T-helper 17 cell (primary cell): ENCODE results near the gene TGFB1I1. TPM values are rescaled to one million over a fixed set of nuclear protein-coding genes. Genes with fewer than 3 reads are reported as not detected.

Experiments
- ATAC-seq: fragments of 150-1000 bp; cut with Tn5 transposase; 2 replicates; pipeline ENCODE4 v1.10.0; 2021; ENCODE audit warnings: mild to moderate bottlenecking, moderate library complexity
- DNase-seq, 3 donors: peaks; one replicate each; pipeline versions ENCODE4 v3.0.0 to v3.0.0-alpha.2; 2020 to 2021
- H3K9me3 ChIP-seq: one replicate; pipeline ENCODE4 v1.7.0; 2013; ENCODE audit warnings: low read length, mild to moderate bottlenecking; ENCODE audit not compliant: control insufficient read depth, poor library complexity, severe bottlenecking
- H3K27ac Mint-ChIP-seq: one replicate; pipeline ENCODE4 v1.8.0; 2022; ENCODE audit warnings: mild to moderate bottlenecking, moderate library complexity, mixed read lengths
- H3K27me3 Mint-ChIP-seq: one replicate; pipeline ENCODE4 v1.8.0; 2022; ENCODE audit warnings: mixed read lengths
- H3K36me3 Mint-ChIP-seq: one replicate; pipeline ENCODE4 v1.8.0; 2022; ENCODE audit warnings: low read depth, mixed read lengths
- H3K4me1 Mint-ChIP-seq: one replicate; pipeline ENCODE4 v1.8.0; 2022; ENCODE audit warnings: mild to moderate bottlenecking, mixed read lengths
- H3K4me3 Mint-ChIP-seq: one replicate; pipeline ENCODE4 v1.8.0; 2022; ENCODE audit warnings: mild to moderate bottlenecking, moderate library complexity, mixed read lengths
- total RNA-seq, 4 donors: library from RNA in 2 of 4; stranded (reverse) in 2 of 4; gene quantifications; one replicate each; pipeline ENCODE4 v1.2.3 and lab custom pipeline; 2022 to 2026

The TGFB1I1 gene
- 1 to 10 TPM in 1 of 2 donors, under 1 TPM in 1; 0.35 to 5.6 TPM for total RNA-seq
- 0.60 to 1.4 reads per million in 2 donors for total RNA-seq (lab: John Stamatoyannopoulos, UW)

DNA sequence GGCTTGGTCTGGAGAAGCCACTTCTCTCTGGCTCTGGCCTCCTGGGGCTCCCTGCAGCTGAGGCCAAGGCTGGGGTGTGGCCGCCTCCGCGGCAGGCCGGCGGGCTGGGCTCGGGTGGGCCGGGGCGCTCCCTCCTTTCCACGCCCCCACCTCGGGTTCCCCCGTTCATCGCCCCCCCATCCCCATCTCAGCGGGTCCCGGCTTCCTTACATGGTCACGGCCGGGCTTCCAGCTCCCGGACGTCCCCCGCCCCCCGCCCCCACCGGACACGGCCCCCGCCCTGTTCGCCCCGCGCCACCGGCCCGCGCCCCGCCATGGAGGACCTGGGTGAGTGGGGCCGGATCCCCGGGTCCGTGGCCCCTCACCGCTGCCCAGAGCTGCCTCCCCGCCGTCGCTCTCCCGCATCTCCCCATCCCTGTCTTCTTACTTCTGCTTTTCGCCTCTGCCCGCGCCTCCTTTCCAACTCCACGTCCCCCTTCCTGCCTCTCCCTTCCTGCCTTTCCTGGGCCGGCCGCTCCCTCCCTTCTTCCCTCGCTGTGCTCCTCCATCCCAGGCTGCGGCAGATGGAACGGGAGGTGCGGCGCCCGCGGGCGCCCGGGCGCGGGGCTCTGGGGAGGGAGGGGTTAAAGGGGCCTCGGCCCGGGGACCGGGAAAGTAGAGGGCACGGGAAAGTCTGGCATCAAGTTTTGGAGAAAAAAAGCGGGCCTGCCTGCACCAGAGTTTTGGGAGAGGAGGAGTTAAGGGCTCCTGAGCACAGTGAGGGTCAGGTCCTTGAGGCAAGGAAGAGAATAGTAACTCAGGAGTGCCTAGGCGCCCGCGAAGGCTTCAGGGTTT lies at the start of gene TGFB1I1:
TGFB1I1 (plus strand) TSS at position 278 of the 834 bp plus-strand sequence; CDS start at position 315, 37 bp downstream.
- DNase-seq = no peak
- Mint-ChIP-seq H3K36me3 (no peaks in the 10 kb centered on the region), H3K27me3 (peaks cover 10% of the 10 kb centered on the region), H3K4me1 (peaks cover 13% of the 10 kb centered on the region), H3K27ac (peak within 1 kb of the TSS; percentile 49), H3K4me3 (peak within 1 kb of the TSS; percentile 83)
- no peak for ATAC-seq
- no peaks in the 10 kb centered on the region for H3K9me3 ChIP-seq

DNA sequence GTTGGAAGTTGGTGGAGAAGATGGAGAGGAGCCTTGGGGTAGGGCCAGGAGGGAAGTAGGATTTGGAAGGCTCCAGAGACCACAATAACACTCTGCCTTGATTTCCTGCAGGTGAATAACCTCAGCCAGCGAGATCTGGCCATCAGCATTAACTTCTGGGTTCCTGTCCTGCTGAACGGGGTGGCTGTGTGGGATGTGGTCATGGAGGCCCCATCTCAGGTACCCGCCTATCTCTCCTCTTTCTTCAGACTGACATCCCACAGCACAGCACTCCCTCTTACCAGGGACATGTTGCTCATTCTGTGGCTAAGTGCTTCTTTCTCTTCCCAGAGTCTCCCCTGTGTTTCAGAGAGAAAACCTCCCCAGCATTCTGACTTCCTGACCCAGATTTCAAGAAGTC lies 48.7 kb upstream of the TGFB1I1 start:
- Mint-ChIP-seq H3K4me1 (peaks cover 6% of the 10 kb centered on the region), H3K36me3 (no peaks in the 10 kb centered on the region), H3K27me3 (peaks cover 28% of the 10 kb centered on the region), H3K27ac (no peak overlapping the region), H3K4me3 (no peak overlapping the region)
- DNase-seq (no peak), ATAC-seq (no peak)
- H3K9me3 ChIP-seq = no peaks in the 10 kb centered on the region

DNA sequence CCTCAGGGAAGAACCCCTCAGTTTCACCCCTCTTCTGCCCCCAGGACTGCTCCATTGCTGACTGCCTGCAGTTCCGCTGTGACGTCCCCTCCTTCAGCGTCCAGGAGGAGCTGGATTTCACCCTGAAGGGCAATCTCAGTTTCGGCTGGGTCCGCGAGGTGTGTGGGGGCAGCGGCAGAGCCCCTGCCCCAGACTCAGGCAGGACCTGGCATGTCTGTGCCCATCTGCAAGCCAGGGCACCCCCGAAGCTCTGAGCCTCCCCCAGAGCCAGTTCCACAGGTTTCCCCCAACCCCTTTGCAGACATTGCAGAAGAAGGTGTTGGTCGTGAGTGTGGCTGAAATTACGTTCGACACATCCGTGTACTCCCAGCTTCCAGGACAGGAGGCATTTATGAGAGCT lies 48.2 kb upstream of the TGFB1I1 start:
- no peak overlapping the region for H3K4me3 Mint-ChIP-seq
- ATAC-seq (no peak), DNase-seq (no peak)
- no peaks in the 10 kb centered on the region for H3K36me3 Mint-ChIP-seq
- peaks cover 28% of the 10 kb centered on the region for H3K27me3 Mint-ChIP-seq
- no peaks in the 10 kb centered on the region for H3K9me3 ChIP-seq
- no peak overlapping the region for H3K27ac Mint-ChIP-seq
- peaks cover 6% of the 10 kb centered on the region for H3K4me1 Mint-ChIP-seq

DNA sequence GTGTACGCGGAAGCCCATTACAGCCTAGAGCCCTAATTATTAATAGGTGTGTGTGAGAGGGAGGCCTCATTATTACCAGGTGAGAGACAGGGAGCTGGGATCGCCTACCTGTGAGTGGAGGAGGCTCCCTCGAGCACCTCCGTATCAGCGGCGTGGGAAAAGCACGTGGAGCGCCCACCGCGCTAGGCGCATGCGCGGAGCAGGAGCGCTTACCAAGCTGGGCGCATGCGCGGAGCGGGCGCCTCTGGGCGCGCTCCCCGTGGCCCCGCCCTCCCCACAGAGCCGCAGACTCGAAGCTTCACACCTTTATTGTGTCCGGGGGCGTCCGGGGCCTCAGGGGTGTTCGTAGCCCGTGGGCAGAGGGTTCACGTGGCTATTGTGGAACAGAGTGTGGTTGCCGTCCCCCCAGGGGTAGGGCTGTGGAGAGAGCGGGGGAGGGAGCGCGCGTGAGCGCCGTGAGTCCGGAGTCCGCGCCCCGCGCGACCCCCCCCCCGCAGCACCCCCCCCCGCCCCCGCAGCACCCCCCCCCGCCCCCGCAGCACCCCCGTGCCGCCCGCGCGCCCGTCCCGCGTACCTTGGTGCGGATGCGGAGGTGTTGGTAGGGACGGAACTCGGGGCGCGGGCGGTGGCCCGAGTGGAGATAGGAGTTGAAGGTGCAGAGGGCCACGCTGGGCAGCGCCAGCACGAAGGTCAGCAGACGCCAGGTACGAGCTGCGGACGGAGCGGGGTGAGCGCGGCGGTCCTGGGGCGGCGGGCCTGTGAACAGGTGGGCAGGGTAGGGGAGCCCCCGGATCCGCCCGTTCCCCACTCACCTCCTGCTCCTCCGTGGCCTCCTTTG lies 44.3 kb upstream of the TGFB1I1 start:
- ATAC-seq (peak; percentile 59), DNase-seq (peak; percentile 47 to 51 (median 51))
- Mint-ChIP-seq H3K4me1 (peaks cover 6% of the 10 kb centered on the region), H3K27ac (no peak overlapping the region), H3K4me3 (peak overlapping the region; percentile 53), H3K27me3 (peaks cover 22% of the 10 kb centered on the region), H3K36me3 (no peaks in the 10 kb centered on the region)
- no peaks in the 10 kb centered on the region for H3K9me3 ChIP-seq

DNA sequence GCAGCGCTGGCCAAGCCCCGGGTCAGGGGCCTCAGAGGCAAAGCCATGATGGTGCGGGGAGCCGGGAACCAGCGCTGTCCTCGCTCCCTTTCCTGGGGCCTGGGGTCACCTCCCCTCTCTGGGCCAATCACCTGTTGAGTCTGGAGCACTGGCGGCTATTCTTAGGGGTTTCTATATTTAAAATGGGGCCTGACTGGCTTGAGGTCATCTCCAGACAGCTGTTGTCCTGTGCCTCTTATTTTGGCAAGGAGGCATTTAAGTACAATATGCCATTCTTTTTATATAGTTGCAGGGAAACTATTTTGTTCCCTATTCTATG lies 43.7 kb upstream of the TGFB1I1 start, which contains the start of gene COX6A2:
COX6A2 (minus strand) TSS at position 82 of the 319 bp plus-strand sequence; CDS start at position 47, 35 bp downstream.
- Mint-ChIP-seq H3K27ac (no peak within 1 kb of the TSS), H3K4me3 (peak within 1 kb of the TSS; percentile 53), H3K36me3 (no peaks in the 10 kb centered on the region), H3K4me1 (peaks cover 6% of the 10 kb centered on the region), H3K27me3 (peaks cover 21% of the 10 kb centered on the region)
- H3K9me3 ChIP-seq = no peaks in the 10 kb centered on the region
- no peak for DNase-seq
- ATAC-seq = no peak

DNA sequence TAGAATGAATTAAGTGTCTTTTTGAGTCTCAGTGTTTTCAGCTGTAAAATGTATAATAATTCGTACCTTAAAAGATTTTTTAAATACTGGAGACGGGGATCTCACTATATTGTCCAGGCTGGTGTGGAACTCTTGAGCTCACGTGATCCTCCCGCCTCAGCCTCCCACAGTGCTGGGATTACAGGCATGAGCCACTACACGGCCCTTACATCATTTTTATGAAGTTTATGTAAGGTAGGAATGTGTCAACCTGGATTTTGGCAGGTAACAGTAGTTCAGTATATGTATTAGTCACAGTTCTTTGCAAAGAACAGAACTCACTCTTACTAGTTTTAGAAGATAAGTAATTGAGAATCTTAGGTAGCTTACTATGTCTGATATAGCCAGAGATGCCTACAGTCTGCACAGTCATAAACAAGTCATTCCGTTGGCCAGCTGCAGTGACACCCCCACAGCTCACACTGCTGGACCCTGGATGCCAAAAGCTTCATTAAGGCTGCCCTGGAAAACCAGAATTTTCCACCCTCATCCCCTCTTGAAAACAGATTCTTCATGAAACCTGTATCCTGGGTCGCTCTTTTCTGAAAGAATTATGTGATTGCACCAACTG lies 43.2 kb upstream of the TGFB1I1 start:
- H3K4me3 Mint-ChIP-seq = no peak overlapping the region
- DNase-seq = no peak

DNA sequence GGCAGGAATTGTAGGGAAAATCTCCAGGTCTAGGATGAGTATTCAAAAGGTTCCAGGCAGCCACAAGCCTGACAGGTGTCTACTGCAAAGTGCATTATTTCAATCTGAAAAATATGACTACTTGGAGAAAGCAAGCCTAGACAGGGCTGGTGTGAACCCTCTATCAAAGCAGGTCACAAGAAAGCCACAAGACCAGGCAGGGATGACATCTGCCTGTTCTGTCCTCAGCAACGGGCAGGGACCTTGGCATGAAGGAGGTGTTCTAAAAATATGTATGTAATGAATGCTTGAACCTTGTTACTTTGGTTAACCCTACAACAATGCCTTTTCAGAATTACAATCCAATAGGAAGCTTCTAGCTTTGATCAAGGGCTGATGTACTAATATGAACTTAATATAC lies 42.6 kb upstream of the TGFB1I1 start:
- Mint-ChIP-seq H3K27ac (no peak overlapping the region), H3K36me3 (no peaks in the 10 kb centered on the region), H3K4me3 (no peak overlapping the region), H3K27me3 (peaks cover 10% of the 10 kb centered on the region), H3K4me1 (no peaks in the 10 kb centered on the region)
- ATAC-seq = no peak
- DNase-seq = no peak
- H3K9me3 ChIP-seq = no peaks in the 10 kb centered on the region

More for the DNA sequence above, 43.2 kb upstream of the TGFB1I1 start:
- Mint-ChIP-seq H3K36me3 (no peaks in the 10 kb centered on the region), H3K4me1 (peaks cover 2% of the 10 kb centered on the region), H3K27ac (no peak overlapping the region), H3K27me3 (peaks cover 16% of the 10 kb centered on the region)
- no peaks in the 10 kb centered on the region for H3K9me3 ChIP-seq
- no peak for ATAC-seq

DNA sequence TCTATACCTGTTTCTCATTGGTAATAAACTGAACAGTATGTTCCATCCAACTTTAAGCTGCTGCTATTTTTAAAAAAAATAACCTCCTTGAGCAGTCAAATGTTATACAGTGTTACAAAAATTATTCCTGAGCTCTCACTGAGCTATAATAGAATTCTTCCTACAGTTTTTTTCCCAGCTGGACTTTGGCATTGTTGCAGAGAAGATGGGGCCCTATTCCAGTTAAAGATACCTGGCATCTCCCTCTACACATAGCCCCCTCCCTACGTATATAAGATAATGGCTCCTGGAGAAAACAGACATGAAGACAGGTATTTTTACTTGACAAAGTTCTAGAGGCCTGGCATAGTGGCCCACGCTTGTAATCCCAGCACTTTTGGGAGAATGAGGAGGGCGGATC lies 42.2 kb upstream of the TGFB1I1 start:
- ATAC-seq = no peak
- Mint-ChIP-seq H3K4me3 (no peak overlapping the region), H3K27ac (no peak overlapping the region), H3K36me3 (no peaks in the 10 kb centered on the region), H3K27me3 (peaks cover 6% of the 10 kb centered on the region), H3K4me1 (no peaks in the 10 kb centered on the region)
- no peak for DNase-seq
- H3K9me3 ChIP-seq = no peaks in the 10 kb centered on the region

DNA sequence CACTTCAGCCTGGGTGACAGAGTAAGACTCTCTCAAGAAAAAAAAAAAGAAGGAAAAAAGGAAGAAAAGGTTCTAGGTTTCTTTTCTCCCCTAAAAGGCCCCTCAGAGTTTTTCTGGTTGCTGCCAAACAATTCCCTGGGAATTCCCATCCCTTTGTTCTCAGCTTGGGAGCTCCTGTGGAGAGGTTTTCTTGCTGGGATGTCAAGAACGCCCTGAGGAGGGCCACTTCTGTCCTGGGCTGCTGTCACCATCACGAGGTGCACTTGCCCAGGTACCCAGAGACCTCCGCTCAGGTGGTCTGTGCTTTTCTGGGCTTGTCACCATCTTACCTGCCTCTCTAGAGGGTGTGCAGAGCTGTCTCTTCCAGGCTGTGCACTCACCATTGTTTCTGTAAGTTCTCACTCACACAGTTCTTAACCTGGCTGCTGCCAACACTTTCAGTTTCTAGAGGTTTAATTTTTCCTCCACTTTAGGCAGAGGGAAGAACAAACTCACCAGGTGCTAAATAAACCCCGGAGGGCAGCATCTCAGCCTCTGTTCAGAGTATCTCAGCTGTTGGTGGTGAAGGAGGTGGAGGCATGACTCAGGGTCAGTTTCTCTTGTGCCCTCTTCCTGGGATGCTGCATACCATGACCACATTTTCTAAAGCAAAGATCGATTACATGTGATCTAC lies 41.4 kb upstream of the TGFB1I1 start:
- ATAC-seq (no peak), DNase-seq (no peak)
- Mint-ChIP-seq H3K27me3 (peaks cover 6% of the 10 kb centered on the region), H3K27ac (no peak overlapping the region), H3K4me1 (no peaks in the 10 kb centered on the region), H3K4me3 (no peak overlapping the region), H3K36me3 (no peaks in the 10 kb centered on the region)
- no peaks in the 10 kb centered on the region for H3K9me3 ChIP-seq

DNA sequence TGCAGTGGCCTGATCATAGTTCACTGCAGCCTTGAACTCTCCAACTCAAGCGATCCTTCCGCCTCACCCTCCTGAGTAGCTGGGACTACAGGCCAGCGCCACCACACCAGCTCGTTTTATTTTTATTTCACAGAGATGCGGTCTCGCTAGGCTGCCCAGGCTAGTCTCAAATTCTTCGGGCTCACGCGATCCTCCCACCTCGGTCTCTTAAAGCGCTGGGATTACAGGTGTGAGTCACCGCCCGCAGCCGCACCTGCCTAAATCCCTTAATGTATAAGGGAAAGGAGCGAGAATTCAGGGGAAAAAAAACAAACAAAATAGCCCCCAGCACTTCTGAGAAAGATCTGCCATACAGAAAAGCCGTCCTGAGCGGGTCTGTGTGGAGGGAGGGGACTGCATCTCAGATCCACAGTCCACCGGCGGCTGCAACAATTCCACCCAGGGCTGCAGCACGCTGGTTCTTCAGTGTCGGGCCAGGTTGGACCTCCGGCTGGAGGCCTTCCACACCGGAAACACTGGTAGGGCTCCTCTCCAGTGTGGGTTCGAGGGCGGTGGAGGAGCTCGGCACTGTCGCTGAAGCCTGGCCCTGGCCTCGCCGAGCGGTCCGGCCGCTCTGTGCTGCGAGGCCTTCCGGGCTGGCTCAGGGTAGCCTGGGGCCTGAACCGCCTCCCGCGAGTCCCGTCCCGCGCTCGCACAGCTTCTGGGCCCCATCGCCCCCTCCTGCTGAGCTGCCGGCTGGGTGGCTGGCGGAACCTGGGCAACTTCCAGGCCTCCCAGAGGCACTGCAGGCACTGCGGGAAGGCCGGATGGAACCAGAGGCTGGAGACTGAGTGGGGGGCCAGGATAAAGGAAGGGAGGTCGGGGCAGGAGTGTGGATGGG lies 36.4 kb upstream of the TGFB1I1 start:
- no peaks in the 10 kb centered on the region for H3K27me3 Mint-ChIP-seq
- no peak for ATAC-seq

DNA sequence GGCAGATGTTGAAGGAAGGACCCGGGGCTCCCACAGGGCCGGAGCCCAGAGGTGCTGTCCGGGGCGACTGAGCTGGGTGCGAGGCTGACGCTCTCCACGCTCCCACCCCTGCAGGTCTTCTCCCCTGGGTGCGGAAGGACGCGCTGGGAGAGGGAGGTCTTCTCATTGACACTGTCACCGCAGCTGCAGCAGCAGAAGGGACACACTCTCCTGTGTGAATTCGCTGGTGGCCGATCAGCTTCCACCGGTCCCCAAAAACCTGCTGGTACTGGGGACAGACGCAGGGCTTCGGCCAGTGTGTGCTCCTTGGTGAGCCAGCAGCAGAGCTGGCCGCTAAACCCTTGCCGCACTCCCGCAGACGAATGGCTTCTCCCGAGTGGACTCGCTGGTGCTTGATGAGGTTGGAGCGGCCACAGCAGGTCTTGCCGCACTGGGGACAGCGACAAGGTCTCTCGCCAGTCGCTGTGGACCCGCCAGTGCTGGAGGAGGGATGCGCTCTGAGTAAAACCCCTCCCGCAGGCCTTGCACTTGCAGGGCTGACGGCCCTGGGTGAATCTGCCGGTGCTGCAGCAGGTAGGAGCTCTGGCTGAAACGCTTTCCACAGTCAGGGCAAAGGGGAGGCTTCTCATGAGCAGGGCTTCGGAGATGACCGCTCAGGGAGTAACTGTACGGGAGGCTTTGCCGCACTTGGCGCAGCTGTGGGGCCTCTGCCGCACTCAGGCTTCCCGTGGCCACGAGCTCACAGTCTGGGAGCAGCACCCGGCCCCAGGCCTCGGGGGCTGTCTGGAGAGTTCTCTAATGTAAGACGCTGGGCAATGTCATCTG lies 35.5 kb upstream of the TGFB1I1 start:
- Mint-ChIP-seq H3K4me3 (no peak overlapping the region), H3K27ac (no peak overlapping the region), H3K4me1 (peaks cover 4% of the 10 kb centered on the region), H3K27me3 (no peaks in the 10 kb centered on the region), H3K36me3 (no peaks in the 10 kb centered on the region)
- H3K9me3 ChIP-seq = no peaks in the 10 kb centered on the region
- DNase-seq = no peak
- ATAC-seq = no peak

More for the DNA sequence above, 36.4 kb upstream of the TGFB1I1 start:
- no peaks in the 10 kb centered on the region for H3K36me3 Mint-ChIP-seq
- no peak for DNase-seq
- peaks cover 4% of the 10 kb centered on the region for H3K4me1 Mint-ChIP-seq
- no peak overlapping the region for H3K27ac Mint-ChIP-seq
- no peak overlapping the region for H3K4me3 Mint-ChIP-seq
- no peaks in the 10 kb centered on the region for H3K9me3 ChIP-seq
